ENCODE data around the gene PPP1R37. TPM values are rescaled to one million over a fixed set of nuclear protein-coding genes. Genes with fewer than 3 reads are reported as not detected.

The PPP1R37 gene
- total and polyA plus RNA-seq, 2 of the 13 experiments (the other 11 are each of a cell fraction or from before 2014, with no cell fraction given), result 9.0 to 14.3 TPM

DNA sequence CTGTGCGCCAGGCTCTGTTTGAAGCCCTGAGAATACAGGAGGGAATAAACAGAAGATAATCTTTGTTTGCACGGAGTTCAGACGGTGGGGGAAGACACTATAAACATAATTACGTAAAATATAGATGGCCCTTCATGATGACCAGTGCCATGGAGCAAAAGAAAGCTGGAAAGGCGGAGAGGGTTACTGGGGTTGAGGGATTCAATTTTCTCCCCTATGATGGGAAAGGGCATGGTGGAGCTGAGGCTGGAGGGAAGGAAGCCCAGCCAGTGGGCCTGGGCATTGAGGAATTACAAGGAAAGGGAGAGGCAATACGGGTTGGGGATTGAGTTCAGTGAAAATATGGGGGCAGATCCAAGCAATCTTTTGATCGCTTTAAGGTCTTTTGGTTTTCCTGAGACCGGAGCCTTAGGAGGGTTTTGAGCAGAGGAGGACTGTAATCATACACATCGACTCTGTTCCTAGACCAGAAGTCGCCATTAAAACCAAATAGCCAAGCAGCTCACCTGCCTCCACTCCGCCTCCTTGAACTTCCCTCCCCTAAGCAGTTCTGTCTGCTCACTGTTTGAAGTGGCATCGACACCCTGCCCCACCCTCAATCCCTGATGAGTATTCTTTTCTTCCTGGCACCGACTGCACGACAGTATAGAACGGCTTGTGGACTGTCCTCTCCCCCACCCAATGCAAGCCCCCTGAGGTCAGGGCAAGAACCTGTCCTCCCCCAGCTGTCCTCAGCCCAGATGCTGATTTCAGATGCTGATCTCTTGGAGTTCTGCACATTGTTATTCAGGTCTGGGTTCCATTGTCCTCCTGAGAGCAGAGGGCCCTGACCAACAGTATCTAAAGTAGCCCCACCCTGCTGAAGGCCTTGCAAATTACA lies 15.9 kb upstream of the PPP1R37 start:
- Histone ChIP-seq H3K9ac (ENCODE audit: insufficient read depth, low read depth, low read length) (peak overlapping the region; percentile 67), H3K4me1 (ENCODE audit: insufficient read depth, low read length) (peaks cover 51% of the 10 kb centered on the region), H3K27ac (ENCODE audit: extremely low read length, insufficient read depth, low read length) (peak overlapping the region; percentile 66), H3K36me3 (replicated peaks in 1 of 2; ENCODE audit: control insufficient read depth in 1 of 2, insufficient read depth in 2 of 2, low read length in 2 of 2) (peaks cover 4 to 5% of the 10 kb centered on the region in 2 experiments; a peak in 4 of 5 replicates), H3K27me3 (ENCODE audit: control insufficient read depth in 1 of 2, insufficient read depth in 2 of 2, low read length in 2 of 2) (no peaks in the 10 kb centered on the region; a peak in 1 of 5 replicates), H4K20me1 (ENCODE audit: insufficient read depth, low read length) (no peaks in the 10 kb centered on the region), H3K4me3 (replicated peaks in 1 of 3; ENCODE audit: insufficient read depth in 1 of 3, low read depth in 2 of 3, low read length in 3 of 3) (peak overlapping the region; percentile 58 to 88 (median 82)), H3K79me2 (ENCODE audit: insufficient read depth, low read length) (peaks cover 29% of the 10 kb centered on the region), H3K9me3 (ENCODE audit: low read length) (no peaks in the 10 kb centered on the region), H3K4me2 (ENCODE audit: low read depth, low read length) (peak overlapping the region; percentile 84), H2AFZ (ENCODE audit: low read length) (peak overlapping the region; percentile 51)
- no peak for DNase-seq (ENCODE audit: low spot score)
- BruUV-seq (replicated peaks), result no TSS peak
- WGBS (ENCODE audit: low lambda C conversion rate), result 50% methylated on average over 14 of the region's 15 CpGs
- no peak for ATAC-seq
- intact Hi-C loops (cut with micrococcal nuclease; ENCODE audit: unreplicated experiment), result loop anchor here (5.0 kb wide), 1 partner anchor 50 kb away; no protein-coding TSS in a partner anchor
- ChIA-PET CTCF (ENCODE audit: low intra/inter-chr PET ratio, low total read pairs) (no interaction called here), POLR2A (interaction anchor here (0.7 to 3.1 kb wide), 4 partner anchors 15 to 27 kb away, joined by 3 to 10 read pairs (median 6); partner anchors contain the start of gene PPP1R37)
- no peak for FAIRE-seq
- TF ChIP-seq REL (CRISPR knock-in tag; conservative IDR thresholded peaks at IDR 0.05) (0 out of 2 replicates have a peak, but pooled peaks have one; percentile 55), ZBTB38 (CRISPR knock-in tag; IDR thresholded peaks at IDR 0.05) (peak; percentile 56; the same call in 1 of the 2 replicates), ZNF724P (CRISPR knock-in tag; IDR thresholded peaks at IDR 0.05; ENCODE audit: borderline replicate concordance) (0 out of 2 replicates have a peak, but pooled peaks have one; percentile 37), HMG20A (CRISPR knock-in tag; IDR thresholded peaks at IDR 0.05; ENCODE audit: borderline replicate concordance) (no peak), ZC3H13 (CRISPR knock-in tag; IDR thresholded peaks at IDR 0.05) (0 out of 2 replicates have a peak, but pooled peaks have one; percentile 28)
- in situ Hi-C loops (cut with HindIII; ENCODE audit: extremely low pct_ligation_motif_present, low pct_unique_long_range_greater_than_20kb), result no loop called here

Measured in HepG2 (cell line).